HG03457 (cell line): ENCODE measurements around the gene NUMBL.
"Not testable (repeated sequence)": the region's sequence is repeated elsewhere in the genome, so short reads cannot be mapped to it uniquely, and the experiment has no call there.

Experiments used
- ATAC-seq: cut with Tn5 transposase; IDR thresholded peaks from one replicate; pipeline ENCODE4 v1.9.1; 2021; ENCODE audit warnings: moderate number of reproducible peaks; ENCODE audit not compliant: unreplicated experiment

NUMBL gene

GRCh38 chr19:40668991-40669614, 21.3 kb downstream of the NUMBL start:
- ATAC-seq, result no peak

GRCh38 chr19:40667602-40668001, 22.8 kb downstream of the NUMBL start:
- ATAC-seq, result no peak

GRCh38 chr19:40666803-40667438, 23.5 kb downstream of the NUMBL start:
- ATAC-seq, result no peak

- no peak for ATAC-seq
Observed at GRCh38 chr19:40663695-40664692, 26.5 kb downstream of the NUMBL start.

- peak; percentile 67 for ATAC-seq
Observed at GRCh38 chr19:40662925-40663694, 27.3 kb downstream of the NUMBL start.

- ATAC-seq, result no peak
Observed at GRCh38 chr19:40661616-40662015, 28.8 kb downstream of the NUMBL start.

GRCh38 chr19:40659566-40659965, 30.9 kb downstream of the NUMBL start:
- no peak for ATAC-seq

GRCh38 chr19:40659116-40659515, 31.3 kb downstream of the NUMBL start:
- ATAC-seq, result no peak

- no peak for ATAC-seq
Observed at GRCh38 chr19:40658031-40658430, 32.4 kb downstream of the NUMBL start.

- not testable (repeated sequence) for ATAC-seq
Observed at GRCh38 chr19:40655684-40656083, 34.8 kb downstream of the NUMBL start.

GRCh38 chr19:40652303-40652702, 38.1 kb downstream of the NUMBL start:
- ATAC-seq, result not testable (repeated sequence)

GRCh38 chr19:40650749-40651305, 39.6 kb downstream of the NUMBL start:
- no peak for ATAC-seq

GRCh38 chr19:40649903-40650675, 40.4 kb downstream of the NUMBL start:
- ATAC-seq, result not testable (repeated sequence)

GRCh38 chr19:40646743-40647254, 43.7 kb downstream of the NUMBL start:
- no peak for ATAC-seq

GRCh38 chr19:40642757-40643305, 47.6 kb downstream of the NUMBL start:
- no peak for ATAC-seq

GRCh38 chr19:40642051-40642706, 48.3 kb downstream of the NUMBL start:
- no peak for ATAC-seq

GRCh38 chr19:40641281-40641680, 49.2 kb downstream of the NUMBL start:
- no peak for ATAC-seq

- no peak for ATAC-seq
Observed at GRCh38 chr19:40640744-40641143, 49.7 kb downstream of the NUMBL start.

- no peak for ATAC-seq
Observed at GRCh38 chr19:40639638-40639982, 50.8 kb downstream of the NUMBL start.
